NCI-H2227 (cell line): ENCODE data around the gene CNTD1.
A peak's percentile ranks its signal among the peaks of the same experiment; 100 is the strongest.
"Not testable (repeated sequence)": the region's sequence is repeated elsewhere in the genome, so short reads cannot be mapped to it uniquely, and the experiment has no call there.

Source experiments
- DNase-seq: peaks from one replicate; lab custom pipeline; 2025; ENCODE audit not compliant: unreplicated experiment; lab: John Stamatoyannopoulos, UW

The CNTD1 gene, protein sequence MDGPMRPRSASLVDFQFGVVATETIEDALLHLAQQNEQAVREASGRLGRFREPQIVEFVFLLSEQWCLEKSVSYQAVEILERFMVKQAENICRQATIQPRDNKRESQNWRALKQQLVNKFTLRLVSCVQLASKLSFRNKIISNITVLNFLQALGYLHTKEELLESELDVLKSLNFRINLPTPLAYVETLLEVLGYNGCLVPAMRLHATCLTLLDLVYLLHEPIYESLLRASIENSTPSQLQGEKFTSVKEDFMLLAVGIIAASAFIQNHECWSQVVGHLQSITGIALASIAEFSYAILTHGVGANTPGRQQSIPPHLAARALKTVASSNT

GRCh38 chr17:42798383-42799380 lies at the start of gene CNTD1, which contains the start of gene COA3:
Gene CNTD1, plus strand, starts transcription at chr17:42798861. Its CDS starts 207 bp downstream, at chr17:42799068.
Gene COA3, minus strand, starts transcription at chr17:42798704. Its CDS starts 23 bp downstream, at chr17:42798681.
- DNase-seq, result peak; percentile 95

DNA sequence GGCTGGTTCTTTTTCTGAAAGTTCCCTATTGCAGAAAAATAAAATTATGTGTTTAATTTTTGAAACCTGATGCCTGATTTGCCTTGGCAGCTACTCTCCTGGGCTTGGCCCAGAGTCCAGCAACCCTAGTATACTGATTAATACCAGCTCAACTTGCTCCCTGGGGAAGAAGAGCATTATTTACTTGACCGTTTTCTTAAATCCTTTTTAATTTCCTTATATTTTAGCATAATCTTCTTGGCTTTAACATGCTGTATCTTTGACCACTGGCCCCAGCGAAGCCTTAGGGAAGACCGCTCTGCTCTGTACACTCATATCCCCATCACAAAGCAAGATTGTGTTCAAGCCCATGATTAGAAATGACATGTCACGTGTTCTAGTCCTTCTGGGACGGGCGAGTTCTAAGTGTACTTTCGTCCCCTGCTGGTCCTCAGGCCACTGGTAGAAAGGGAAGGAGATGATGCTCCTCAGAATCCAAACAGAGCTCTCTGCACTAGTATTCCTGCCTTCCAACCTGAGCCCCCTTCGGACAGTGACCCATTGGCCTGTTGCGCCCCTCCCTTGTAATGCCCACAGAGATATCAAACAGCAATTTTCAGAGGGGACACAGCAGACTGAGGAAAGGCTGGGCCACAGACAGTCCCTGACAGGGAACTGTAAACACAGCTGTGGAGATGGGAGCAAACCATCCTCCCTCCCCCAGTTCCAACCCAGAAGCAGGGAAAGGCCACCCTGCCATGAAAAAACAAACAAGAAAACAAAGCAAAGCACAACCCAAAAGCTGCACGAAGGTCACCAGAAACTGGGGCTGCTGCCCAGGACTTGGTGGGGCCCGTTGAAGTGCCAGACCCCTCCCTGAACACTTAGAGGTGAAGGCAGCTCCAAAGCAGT lies 49.5 kb upstream of the CNTD1 start:
- DNase-seq, result no peak

DNA sequence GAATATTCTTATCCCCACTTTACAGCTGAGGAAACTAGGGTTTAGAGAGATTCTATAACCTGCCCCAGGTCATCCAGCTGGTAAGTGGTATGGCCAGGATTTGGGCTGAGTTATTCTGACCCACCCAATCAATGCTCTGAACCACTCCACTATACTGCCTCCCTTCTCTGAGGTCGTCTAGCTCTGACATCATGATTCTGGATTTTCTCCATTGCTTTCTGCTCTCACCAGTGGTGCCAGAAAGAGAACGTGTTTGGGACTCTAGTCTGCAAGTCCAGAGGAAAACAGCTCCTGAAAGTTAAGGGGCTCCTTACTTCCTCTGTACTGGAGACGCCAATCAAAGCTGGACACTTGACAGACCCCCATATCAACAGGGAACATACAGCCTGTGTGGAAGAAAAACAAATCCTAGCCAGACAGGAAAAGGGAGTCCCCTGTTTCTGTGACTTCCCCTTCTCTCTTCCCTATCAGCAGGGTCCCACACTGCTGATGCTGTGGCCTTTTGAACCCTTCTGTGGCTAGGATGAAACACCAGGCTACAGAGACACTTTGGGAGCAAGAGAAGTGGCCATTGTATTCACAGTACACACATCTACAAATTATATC lies 47.8 kb upstream of the CNTD1 start:
- no peak for DNase-seq

DNA sequence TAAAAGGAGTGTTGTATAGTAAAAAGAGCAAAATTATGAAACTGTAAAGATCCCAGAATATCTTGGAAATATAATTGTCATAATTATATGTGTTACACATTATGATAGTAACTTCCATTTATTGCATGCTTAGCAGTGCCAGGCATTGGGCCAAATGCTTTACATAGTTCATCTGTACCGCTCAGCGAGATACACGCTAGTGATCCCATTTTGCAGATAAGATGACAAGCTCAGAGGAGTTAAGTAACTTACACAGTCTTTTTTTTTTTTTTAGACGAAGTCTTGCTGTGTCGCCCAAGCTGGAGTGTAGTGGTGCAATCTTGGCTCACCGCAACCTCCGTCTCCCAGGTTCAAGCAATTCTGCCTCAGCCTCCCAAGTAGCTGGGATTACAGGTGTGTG lies 47.0 kb upstream of the CNTD1 start:
- DNase-seq, result no peak

- no peak for DNase-seq
Measured at GRCh38 chr17:42754782-42755181, 43.9 kb upstream of the CNTD1 start.

DNA sequence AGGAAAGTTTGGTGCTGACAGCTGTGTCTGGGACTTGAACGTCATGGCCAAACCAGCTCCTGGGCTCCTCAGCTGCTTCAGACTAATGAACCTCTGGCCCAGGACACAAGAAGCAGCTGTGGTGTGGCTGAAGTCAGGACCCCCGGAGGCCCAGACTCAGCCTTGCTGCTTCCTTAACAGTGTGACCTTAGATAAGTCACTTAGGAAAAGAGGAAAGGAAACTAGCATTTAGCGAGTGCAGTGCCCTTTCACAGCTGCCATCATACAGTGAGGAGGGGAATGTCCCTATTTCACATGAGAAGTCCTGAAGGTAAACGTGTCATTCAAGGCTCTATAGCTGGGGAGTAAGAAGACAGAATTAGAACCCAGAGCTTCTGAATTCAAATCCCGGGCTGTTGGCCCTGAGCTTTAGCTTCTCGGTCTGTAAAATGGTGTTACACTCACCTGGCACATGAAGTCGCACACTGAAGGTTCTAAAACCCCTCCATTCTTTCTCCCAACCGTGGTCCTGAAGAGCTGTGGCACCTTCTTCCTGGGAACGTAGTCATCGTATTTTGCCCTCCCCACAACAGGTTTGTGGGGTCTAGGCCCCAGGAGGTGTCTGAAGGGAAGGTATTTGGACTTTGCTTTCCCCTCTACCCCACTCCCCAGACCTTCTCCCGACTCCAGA lies 38.5 kb upstream of the CNTD1 start:
- no peak for DNase-seq

DNA sequence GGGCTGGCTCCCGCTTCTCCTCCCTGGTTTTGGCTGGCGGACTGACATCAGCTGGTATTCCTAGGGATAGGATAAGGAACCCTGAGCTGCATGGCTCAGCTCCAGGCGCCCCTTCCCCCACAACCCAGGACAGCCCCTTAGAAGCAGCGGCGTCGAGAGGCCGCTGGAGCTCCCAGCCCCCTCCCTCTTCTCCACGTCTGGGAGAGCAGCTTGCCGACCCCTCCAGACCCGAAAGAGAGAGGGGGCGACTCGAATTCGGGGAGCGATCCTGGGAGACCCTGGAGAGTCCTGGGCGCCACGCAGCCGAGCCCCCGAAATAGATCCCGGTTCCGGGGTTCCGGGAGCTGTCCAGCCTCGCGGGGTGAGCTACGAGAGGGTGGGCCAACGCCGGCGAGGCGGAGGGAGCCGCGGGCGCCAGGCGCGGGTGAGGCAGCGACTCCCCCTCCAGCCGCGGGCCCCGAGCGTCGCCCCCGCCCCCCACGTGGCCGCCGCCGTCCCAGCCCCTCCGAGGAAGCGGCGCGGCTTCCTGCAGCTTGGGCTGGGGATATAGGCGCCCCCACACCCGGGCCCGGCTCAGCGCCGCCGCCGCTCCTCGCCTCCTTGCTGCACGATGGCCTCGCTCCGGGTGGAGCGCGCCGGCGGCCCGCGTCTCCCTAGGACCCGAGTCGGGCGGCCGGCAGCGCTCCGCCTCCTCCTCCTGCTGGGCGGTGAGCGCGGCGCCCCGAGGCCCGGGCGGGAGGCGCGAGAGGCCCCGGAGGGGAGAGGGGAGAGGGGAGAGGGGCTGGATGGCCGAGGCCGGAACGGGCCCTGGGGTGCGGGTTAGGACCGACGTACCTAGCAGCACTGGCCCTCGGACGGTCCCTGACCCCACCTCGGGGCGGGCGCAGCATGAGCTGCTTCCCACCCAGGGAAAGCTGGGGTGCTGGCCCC lies 37.7 kb upstream of the CNTD1 start, which contains the start of gene RAMP2:
TSS of gene RAMP2 (plus strand) at position 576 of the 930 bp plus-strand sequence. CDS start at position 611, 35 bp downstream.
- DNase-seq, result peak; percentile 83

DNA sequence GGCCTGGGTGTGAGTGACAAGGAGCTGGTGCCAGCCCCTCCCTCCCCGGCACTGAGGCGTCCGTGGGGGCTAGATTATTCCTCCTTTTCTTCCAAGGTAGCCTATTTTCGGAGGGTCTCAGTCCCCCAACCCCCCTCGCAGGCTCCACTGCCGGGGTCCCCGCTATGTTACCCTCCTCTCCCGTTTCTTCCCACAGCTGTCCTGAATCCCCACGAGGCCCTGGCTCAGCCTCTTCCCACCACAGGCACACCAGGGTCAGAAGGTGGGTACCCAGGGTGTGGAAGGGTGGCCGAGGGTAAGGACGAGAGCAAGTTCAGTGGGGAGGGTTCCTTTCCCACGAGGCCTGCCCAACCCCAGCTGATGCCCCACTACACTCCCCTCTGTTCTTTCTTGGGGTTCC lies 37.0 kb upstream of the CNTD1 start:
- DNase-seq, result no peak

DNA sequence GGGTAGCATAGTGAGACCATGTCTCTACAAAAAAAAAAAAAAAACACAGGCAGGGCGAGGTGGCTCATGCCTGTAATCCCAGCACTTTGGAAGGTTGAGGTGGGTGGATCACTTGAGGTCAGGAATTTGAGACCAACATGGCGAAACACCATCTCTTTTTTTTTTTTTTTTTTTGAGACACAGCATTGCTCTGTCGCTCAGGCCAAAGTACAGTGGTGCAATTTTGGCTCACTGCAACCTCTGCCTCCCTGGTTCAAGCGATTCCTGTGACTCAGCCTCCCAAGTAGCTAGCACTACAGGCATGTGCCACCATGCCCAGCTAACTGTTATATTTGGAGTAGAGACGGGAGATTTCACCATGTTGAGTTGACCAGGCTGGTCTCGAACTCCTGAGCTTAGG lies 32.5 kb upstream of the CNTD1 start:
- DNase-seq, result no peak

GRCh38 chr17:42767512-42767911 lies 31.1 kb upstream of the CNTD1 start:
- DNase-seq, result no peak

DNA sequence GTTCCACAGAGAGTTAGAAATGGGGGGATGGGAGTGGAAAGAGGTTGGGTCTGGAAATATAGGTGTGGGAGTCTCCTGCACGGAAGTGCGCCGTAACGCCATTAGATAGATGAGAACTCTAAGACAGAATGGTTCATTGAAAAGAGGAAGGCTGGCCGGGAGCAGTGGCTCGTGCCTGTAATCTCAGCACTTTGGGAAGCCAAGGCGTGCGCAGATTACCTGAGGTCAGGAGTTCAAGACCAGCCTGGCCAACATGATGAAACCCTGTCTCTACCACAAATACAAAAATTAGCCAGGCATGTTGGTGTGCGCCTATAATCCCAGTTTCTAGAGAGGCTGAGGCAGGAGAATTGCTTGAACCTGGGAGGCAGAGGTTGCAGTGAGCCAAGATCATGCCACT lies 30.7 kb upstream of the CNTD1 start:
- peak; percentile 21 for DNase-seq

- not testable (repeated sequence) for DNase-seq
Measured at GRCh38 chr17:42769964-42770363, 28.7 kb upstream of the CNTD1 start.

DNA sequence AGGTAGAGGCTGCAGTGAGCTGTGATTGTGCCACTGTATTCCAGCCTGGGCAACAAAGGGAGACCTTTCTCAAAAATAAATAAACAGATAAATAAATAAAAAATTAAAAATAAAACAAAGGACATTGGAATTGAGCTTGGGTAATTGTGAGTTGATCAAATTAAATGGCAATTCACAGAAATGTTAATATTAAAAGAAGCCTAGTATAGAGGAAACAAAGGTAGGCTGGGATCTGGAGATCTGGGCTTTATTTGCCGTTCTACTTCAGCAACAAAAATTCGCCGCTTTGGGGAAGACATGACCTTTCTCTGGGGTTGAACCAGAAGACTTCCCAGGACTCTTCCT lies 25.7 kb upstream of the CNTD1 start:
- DNase-seq, result peak; percentile 13

DNA sequence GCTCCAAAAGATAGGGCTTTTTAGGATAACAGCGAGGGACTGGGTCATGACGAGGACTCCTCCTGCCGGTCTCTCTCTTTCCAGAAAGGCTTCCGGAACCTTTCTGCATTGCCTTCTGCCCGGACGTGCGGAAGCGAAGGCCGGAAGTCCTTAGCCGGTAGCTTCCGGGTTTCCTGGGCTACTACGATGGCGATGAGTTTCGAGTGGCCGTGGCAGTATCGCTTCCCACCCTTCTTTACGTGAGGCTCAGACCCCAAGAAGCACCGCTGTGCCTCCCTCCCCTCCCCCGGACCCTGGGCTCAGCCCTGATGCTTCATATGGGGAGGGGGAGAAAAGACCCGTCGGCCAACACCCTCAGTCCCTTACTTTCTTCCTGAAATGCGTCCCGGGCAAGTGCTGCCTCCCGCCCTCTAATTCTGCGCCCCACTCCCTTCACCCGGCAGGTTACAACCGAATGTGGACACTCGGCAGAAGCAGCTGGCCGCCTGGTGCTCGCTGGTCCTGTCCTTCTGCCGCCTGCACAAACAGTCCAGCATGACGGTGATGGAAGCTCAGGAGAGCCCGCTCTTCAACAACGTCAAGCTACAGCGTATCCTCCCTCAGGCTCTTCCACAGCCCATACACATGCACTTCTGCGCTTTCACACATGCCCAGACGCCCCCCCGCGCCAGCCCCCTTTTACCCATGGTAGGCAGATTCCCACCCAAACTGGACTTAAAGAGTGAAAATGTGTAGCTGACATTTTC lies 25.2 kb upstream of the CNTD1 start, which contains the start of gene VPS25:
TSS of gene VPS25 (plus strand) at position 160 of the 746 bp plus-strand sequence. CDS start at position 187, 27 bp downstream.
- peak; percentile 91 for DNase-seq

DNA sequence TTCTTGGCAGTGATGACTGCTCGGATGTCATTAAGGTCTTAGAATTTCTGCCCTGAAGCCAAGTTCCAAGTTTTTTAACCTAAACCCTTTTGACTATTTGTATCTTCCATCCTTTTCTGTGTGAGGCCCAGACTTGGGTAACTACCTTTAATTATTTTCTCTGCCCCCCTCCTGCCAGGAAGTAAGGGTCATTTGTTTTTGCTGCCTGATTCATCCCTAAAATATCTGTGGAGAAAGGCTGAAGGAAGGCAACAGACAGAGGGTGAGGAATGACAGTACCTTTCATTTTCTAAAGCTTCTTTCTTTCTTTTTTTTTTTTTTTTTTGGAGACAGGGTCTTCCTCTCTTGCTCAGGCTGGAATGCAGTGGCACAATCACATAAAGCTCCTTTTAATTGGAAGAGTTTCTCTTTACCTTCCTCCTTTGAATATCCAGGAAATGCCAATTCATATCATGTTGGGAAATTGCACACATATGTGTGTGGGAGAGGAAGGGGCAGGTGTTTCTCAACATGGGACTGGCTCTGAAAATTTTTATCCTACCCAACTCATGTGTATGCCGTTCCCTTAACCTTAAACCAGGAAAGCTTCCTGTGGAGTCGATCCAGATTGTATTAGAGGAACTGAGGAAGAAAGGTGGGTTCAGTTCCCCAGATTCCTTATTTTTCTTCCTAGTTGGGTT lies 24.5 kb upstream of the CNTD1 start:
- no peak for DNase-seq

GRCh38 chr17:42775534-42776098 lies 23.0 kb upstream of the CNTD1 start:
- DNase-seq, result no peak

DNA sequence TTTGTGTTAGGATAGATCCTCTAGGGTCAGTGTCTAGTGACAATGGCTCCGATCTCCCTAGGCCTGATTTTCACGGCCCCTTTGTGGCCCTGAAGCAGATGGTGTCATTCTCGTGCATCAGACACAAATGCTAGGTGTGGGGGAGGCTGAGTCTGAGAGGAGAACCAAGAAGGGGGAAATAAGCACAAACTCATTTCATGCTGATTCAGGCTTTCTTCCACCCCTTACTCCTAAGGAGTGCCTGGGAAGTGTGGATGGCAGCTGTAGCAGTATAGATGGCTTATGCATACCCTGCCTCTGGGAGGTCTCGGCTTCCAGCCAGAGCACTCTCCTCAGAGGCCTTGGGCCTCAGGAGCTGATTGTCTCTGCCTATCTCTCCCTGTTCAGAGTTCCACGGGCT lies 20.1 kb upstream of the CNTD1 start:
- DNase-seq, result no peak
